HG02973 (cell line): ENCODE results near the gene VSIR.

Experiments used
- ATAC-seq: cut with Tn5 transposase; IDR thresholded peaks from one replicate; pipeline ENCODE4 v1.9.1; 2021; ENCODE audit warnings: moderate library complexity; ENCODE audit not compliant: unreplicated experiment

Gene VSIR

DNA sequence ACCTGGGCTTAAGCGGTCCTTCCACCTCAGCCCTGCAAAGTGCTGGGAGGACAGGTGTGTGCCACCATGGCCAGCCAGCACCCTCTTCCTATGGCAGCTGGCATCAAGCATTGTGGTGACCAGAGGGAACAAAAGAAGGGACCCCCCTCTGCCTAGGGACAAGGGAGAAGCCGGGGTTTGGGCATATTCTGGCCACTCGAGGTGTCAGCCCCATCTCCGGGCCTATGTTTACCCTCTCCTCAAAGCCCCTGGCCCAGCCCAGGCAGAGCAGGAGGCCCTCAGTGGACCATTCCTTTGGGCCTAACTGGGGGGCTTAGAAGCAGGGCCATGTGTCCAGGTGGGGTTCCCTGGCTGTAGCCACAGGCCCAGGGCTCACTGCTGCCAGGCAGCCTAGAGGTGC, 23.9 kb downstream of the VSIR start:
- no peak for ATAC-seq

DNA sequence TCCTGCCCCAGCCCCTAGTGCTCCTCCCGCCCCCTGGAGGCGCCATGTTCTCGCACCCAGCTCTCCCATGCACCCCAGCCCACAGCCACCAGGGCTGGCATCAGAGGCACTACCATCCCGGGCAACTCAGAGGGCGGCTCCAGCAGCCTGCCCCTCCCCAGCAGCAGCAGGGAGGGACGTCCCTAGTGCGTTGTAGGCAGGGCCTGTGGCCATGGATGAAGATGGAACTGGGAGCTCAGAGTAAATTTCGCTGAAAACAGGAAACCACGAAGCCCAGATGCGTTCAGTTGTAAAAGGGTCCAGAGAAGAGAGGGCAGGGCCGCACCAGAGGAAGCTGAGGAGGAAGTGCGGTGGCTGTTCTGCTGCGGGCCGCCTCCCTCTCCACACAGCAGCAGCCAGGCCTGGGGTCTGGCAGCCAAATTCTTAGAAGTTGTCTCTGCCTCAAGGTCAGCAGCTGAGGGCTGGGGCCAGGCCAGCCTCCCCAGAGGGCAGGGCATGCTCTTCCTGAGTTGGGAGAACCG, 24.6 kb downstream of the VSIR start:
- ATAC-seq = no peak

GRCh38 chr10:71747551-71748523, 25.5 kb downstream of the VSIR start:
- ATAC-seq = no peak

GRCh38 chr10:71747039-71747531, 26.2 kb downstream of the VSIR start:
- no peak for ATAC-seq

GRCh38 chr10:71746344-71747037, 26.8 kb downstream of the VSIR start:
- ATAC-seq = no peak

DNA sequence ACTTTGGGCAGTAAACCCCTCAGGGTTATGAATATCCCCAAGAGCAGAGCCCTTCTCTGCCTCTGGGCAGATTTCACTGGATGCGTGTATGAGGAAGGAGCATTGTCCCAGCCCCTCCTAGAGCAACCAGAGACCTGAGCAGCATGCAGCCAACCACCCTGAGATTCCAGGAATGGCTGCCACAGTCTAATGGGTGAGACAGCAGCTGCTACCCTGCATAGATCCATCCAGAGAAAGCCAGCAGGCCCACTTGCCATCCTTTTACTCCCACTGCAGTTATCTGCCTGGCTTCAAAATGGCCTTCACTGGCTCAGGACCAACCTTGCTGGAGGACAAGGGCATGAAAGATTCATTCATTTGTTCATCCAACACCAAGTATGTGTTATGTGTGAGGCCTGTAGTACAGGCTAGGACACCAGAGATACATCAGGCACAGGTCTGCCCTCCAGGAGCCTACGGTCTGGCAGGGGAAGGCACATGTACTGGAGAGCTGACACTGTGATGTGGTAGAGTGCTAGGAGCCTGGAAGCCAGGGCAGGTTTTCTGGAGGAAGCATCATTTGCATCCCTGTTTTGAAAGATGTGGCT, 27.6 kb downstream of the VSIR start:
- ATAC-seq = no peak

- no peak for ATAC-seq
Observed at GRCh38 chr10:71744897-71745663, 28.2 kb downstream of the VSIR start.

- no peak for ATAC-seq
Observed at GRCh38 chr10:71743866-71744265, 29.5 kb downstream of the VSIR start.

GRCh38 chr10:71743089-71743838, 30.1 kb downstream of the VSIR start:
- ATAC-seq = no peak

- ATAC-seq = no peak
Observed at GRCh38 chr10:71742301-71743088, 30.8 kb downstream of the VSIR start.

GRCh38 chr10:71741671-71742070, 31.6 kb downstream of the VSIR start:
- ATAC-seq = no peak

GRCh38 chr10:71741029-71741428, 32.3 kb downstream of the VSIR start:
- no peak for ATAC-seq

GRCh38 chr10:71740069-71740653, 33.2 kb downstream of the VSIR start:
- no peak for ATAC-seq

DNA sequence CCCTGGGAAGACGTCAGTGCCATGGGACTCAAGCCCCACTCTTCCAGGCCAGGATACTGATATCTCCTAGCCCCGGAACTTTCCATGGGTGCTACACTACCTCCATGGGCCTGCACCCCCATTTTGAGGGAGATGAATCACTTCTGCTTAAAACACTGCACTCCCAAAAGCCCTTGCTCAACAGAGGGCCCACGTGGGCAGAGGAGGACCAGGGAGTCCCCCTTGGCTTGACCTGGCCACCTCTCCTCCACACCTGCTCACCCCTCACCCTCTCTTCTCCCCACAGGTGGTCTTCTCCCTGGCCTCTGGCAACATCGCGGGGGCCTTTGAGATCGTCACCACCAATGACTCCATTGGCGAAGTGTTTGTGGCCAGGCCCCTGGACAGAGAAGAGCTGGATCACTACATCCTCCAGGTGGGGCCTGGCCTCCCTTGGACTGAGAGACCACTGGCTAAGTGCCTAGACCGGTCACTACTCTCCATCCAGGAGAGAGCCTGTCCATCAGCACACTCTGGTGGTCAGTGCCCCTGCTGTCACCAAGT, 33.9 kb downstream of the VSIR start:
- ATAC-seq = no peak

DNA sequence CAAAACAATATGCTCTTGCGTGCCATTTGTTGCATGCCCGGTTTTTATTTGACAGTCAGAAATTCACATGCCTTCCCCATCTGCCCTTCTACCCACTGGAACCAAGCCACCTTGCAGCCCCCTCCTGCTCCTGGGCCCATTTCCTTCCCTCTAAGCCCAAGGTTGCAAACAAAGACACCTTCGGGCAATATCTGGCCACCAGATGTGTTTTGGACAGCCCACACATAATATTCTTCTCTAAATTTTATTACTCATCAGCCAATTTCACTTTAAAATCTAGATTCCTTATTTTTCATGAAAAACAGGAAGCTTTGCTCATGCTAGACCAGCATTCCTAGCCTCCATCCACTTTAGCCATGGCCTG, 35.5 kb downstream of the VSIR start:
- ATAC-seq = no peak

GRCh38 chr10:71737001-71737833, 36.1 kb downstream of the VSIR start:
- no peak for ATAC-seq

GRCh38 chr10:71736570-71736952, 36.8 kb downstream of the VSIR start:
- ATAC-seq = no peak
